ENCODE measurements around the gene CCNH.

The CCNH gene

DNA sequence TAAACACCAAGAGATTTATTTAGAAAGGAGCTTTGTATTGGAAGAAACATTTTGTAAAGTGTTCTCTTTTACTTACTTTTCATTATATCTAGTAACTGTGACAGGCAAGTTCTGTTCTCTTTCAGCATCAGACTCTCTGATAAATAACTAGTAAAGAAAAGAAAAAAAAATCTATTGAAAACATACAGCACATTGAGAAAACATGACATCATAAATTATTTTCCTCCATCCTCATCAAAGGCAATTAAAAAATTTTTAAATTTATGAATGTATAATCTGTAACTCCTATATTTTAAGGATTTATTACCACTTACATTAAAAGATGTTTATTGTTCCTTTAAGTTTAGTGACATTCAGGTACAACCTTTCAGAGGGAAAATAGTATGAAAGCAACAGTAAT lies 11.1 kb downstream of the CCNH start:
- DNase-seq: no peak

DNA sequence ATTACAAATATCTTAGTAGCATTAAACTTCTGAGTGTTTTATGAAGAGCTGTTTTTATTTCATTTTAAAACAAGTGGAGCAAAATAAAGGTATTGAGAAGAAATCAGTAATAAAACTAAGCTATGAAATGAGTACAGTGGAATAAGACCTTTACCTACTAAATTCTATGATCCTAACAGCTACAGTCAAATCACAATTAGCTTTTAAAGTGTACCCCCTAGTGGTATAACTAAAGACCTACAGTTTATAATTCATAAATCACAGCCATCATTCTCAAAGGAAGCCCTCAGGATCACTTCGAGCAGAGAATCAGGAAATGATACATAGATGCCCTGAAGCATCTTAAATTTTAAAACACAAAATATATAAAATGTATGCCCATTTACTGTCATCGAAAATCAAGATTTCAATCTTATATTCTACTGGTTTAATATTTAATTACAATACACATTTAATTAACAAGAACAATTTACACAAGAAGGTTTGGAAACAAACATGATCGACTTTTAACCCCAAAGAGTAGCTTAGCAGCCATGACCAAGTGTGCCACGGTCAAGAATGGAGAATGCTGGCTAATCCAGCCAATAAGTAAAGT lies 12.3 kb downstream of the CCNH start:
- no peak for DNase-seq

GRCh38 chr5:87399720-87400119 lies 13.0 kb downstream of the CCNH start:
- DNase-seq: no peak

DNA sequence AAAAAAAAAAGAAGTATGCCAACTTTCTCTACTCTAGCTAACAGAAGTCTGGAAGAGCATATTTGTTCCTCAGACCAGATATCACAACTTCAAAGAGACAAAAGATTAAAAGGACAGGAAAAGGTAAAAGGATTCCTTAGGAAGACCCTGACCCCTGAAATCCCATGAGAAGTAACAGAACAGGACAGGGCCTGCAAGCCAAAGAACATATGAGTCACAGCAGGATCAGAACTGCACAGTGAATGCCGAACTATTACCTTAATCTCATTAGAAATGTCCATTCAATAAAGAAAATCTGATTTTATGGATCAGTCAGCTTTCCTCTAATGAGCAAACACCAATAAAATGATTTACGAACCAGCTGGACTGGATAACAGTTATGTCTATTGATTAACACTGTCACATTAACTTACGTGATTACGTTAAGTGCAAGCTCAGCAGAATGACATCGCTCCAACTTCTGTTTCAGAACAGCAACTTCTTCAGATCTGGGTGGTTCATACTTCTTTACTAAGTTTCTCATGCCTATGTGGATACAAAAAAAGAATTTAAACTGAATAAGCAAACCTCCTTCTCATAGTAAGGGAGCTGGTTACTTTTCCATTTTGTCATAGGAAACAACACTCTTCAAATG lies 13.6 kb downstream of the CCNH start:
- DNase-seq: no peak

DNA sequence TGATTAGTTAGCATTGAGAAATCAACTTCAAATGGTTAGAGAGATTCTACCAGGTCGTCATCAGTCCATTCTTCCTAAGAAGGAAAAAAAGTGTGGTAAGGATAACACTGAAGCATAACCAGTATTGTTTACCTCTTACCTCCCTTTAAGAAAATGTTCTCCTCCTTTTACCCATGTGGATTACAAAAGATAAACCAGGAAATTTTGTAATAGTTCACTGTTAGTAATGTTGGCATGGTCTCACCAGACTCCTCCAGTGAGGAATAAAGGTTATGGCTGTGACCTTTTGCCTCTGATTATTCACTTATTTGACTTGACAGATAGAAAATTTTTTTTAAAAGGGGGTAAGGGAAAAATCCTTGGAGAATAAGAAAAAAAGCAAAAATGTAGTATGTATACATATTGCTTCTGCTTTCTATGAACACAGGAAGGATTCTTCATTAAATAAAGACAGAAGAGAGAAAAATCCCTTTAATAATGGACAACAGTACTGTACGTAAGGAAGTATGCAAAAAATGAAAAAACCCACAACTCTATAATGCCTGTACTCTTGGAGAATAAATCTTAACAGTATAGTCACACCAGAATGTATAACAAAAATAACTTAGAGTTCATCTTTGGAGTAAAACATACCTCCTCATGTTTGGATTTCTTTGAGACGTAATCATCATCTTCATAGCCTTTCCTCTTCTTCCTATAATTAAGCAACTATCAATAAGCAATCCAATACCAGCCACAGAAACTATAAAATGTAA lies 18.1 kb downstream of the CCNH start:
- DNase-seq: no peak

- DNase-seq: no peak
These were observed 19.4 kb downstream of the CCNH start for GRCh38 chr5:87393331-87393730.

- DNase-seq: no peak
These were observed 19.9 kb downstream of the CCNH start for GRCh38 chr5:87392801-87393200.

- DNase-seq: no peak
These were observed 20.6 kb downstream of the CCNH start for GRCh38 chr5:87392170-87392569.

DNA sequence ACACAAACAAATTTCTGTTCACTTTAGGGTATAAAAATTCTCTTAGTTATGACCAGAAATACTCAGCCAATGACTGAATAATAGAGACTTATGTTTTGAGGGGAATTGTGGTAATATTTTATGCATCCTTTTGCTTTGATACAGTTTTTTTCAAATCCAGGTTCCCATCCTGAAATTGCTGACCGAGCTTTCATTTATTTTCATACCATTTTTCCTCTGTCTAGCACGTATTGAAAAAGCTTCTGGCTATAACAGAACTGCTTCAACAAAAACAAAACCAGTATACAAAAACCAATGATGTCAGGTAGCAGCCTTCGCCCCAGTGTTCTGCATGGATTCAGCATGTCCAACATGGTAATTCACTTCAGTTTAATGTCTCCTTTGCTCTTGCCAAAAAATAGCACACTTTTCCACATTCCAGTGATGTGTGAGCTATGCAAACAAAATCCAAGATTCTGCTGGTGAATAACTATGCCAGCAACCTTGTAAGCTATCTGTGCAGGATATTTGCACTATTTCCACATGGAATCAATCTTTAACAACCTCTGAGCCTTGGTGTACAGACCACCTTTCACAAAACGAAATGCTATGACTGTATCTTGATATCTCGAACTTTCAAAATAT lies 22.0 kb downstream of the CCNH start:
- DNase-seq: no peak

DNA sequence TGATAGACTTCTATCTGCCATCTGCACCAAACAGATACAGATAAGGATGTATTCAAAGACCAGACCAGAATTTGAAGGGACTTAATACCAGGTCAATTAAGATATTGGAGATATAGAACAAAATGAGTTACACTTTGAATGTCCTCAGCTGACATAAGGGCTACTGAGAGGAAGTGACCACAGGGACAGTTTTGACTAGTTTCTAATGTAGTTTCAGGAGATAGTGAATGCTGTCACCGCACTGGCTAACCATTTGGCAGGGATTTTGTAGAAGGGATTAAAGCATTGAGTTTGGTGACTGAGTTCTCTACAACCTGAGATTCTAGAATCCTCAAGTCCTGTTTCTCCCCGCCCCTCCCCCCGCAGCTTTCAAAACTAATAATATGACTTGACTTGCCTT lies 22.7 kb downstream of the CCNH start:
- DNase-seq: no peak

DNA sequence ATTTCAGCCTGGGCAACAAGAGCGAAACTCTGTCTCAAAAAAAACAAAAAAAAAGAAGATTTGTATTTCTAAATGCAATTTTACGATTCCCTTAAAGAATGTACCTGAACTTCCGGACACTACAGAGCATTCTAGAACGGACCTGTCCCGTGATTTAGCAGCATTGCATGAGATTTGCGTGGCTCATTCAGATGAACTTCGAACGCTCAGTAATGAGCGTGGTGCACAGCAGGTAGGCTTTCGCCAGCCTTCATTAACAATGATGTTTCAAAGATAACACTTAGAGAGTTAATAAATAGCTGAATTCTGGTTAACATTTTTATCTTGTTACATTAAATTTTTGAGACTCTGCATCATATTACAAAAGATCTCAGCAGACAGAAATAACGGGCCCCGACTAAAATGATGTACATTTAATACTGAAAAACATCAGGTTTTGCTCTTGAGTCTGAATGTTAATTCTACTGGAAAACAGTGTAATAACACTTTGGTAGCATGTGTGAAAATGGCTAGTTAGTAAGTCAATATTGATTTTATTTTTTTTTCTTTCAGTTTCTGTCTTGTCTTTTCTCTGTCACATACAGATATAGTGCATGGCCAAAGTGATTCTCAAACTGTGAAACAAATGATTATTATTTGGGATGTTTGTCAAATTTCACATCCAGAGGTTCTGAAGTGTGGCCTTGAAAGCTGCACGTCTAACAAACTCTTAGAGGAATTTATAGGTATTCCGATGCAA lies 23.3 kb downstream of the CCNH start:
- no peak for DNase-seq

DNA sequence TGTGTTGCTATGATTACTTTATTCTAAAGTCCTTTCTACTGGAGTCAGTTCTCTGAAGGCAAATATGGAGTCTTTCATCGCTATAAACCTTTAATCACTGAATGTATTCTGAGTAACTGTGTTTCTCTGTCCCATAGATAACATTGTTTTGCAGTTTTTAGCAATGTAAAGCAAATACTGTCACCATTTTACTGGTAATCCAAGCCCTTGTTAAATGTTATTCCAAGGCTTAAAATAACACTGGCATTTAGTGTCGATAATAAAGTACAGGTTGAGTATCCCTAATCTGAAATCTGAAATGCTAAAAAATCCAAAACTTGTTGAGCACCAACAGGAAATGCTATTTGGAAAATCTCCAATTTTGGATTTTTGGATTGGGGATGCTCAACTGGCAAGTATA lies 24.6 kb downstream of the CCNH start:
- no peak for DNase-seq

GRCh38 chr5:87385802-87386201 lies 26.9 kb downstream of the CCNH start:
- no peak for DNase-seq

GRCh38 chr5:87383216-87383615 lies 29.5 kb downstream of the CCNH start:
- DNase-seq: no peak

GRCh38 chr5:87382224-87382623 lies 30.5 kb downstream of the CCNH start:
- DNase-seq: no peak

DNA sequence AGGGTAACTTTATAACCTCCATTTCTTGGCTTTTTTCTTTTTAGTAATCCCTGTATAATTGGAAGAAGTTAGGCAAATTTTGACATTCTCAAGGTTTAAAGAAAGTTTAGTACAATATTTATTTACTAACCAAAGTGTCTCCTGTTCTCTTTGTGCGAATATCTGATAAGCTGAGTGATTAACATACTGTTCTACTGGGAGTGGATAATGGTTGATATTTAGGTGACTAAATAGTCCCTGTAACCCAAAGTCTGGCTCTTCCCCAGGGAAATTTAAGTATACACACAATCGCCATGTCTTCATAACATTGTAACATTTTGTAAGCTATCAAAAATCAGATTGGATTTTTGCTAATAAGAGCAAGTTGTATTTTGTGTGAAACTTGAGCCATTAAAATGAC lies 40.0 kb downstream of the CCNH start:
- DNase-seq: no peak

DNA sequence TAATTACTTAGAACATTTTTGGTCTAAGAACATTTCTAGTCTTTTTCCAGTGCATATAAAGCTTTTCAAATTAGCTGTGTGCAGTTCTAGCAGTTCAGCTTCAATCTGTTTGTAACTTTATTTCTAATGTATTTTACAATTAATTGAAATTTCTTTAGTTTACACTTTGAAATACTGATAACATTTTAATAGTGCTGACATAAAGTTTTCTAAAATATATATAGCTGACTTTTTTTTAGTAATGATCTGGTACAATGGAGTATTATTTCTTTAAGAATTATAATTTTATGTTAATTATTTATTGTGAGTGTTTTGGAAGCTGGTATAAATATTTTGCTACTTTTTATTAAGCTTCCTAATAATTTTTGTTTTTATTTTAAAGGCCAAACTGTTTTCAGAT lies 43.3 kb downstream of the CCNH start:
- DNase-seq: no peak

- DNase-seq: no peak
These were observed 44.1 kb downstream of the CCNH start for GRCh38 chr5:87368601-87369000.

DNA sequence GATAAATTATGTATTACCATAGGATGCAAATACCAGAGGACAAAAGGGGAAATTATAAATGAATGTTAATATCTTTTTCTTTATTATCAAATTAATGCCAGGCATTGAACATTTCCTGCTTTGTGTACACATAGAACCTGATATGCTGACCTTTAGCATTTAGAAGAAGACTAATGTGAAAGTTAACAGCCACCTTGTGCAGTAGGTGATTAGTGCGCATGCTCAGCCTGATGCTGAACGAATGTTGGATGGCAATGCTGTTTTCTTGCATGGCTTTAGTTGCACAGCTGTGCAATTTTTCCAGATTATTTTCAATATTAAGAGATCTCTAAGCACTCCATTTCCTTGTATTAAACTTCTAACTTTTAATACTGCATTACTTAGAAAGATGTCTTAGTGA lies 45.5 kb downstream of the CCNH start:
- no peak for DNase-seq

- no peak for DNase-seq
These were observed 51.1 kb downstream of the CCNH start for GRCh38 chr5:87361536-87362213.

DNA sequence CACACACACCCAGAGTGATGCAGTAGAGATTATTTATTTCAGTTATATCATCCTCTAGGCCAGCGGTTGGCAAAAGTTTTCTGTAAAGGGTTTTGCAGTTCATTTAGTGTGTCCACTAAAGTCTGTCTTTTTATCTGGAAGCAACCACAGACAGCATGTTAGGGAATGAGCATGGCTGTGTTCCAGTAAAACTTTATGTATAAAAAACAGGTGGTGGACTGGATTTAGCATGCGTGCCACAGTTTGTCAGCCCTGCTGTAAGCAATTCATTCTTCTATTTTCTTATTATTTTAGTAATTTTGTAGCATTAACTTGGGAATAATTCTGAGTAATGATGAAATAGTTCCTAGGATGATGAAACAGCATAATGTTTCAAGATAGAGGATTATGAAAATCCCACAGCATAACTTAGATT lies 51.7 kb downstream of the CCNH start:
- DNase-seq: no peak

DNA sequence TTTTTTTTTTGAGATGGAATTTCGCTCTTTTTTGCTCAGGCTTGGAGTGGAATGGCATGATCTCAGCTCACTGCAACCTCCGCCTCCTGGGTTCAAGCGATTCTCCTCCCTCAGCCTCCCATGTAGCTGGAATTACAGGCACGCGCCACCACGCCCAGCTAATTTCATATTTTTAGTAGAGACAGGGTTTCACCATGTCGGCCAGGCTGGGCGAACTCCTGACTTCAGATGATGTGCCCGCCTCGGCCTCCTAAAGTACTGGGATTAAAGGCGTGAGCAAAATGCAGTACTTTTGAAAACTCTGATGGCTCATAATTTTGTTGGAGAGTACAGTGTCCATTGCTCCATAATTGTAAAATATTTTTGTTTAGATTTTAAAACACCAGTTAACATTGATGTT lies 52.6 kb downstream of the CCNH start:
- no peak for DNase-seq

- no peak for DNase-seq
These were observed 53.6 kb downstream of the CCNH start for GRCh38 chr5:87359106-87359505.
